GM15510 (cell line): Measurements from ENCODE around the gene SLC25A34.

ENCODE experiments used
- POLR2A ChIP-seq: IDR thresholded peaks from 3 replicates; pipeline ENCODE4 v1.6.1; 2011; ENCODE audit warnings: borderline replicate concordance; ENCODE audit not compliant: insufficient read length; ENCODE audit errors: extremely low read depth

SLC25A34 gene

GRCh38 chr1:15707239-15707925 lies 28.7 kb upstream of the SLC25A34 start:
- TF ChIP-seq POLR2A: no peak

- TF ChIP-seq POLR2A: no peak
Observed at GRCh38 chr1:15708486-15709137, 27.4 kb upstream of the SLC25A34 start.

- TF ChIP-seq POLR2A: no peak
Observed at GRCh38 chr1:15709226-15709625, 26.8 kb upstream of the SLC25A34 start.

GRCh38 chr1:15712168-15712567 lies 23.9 kb upstream of the SLC25A34 start:
- TF ChIP-seq POLR2A: no peak

GRCh38 chr1:15714406-15715136 lies 21.5 kb upstream of the SLC25A34 start:
- TF ChIP-seq POLR2A: no peak

- no peak for TF ChIP-seq POLR2A
Observed at GRCh38 chr1:15717418-15718125, 18.5 kb upstream of the SLC25A34 start.

GRCh38 chr1:15718199-15718601 lies 17.9 kb upstream of the SLC25A34 start:
- TF ChIP-seq POLR2A: no peak

- TF ChIP-seq POLR2A: no peak
Observed at GRCh38 chr1:15719381-15720120, 16.5 kb upstream of the SLC25A34 start.

GRCh38 chr1:15720861-15721260 lies 15.2 kb upstream of the SLC25A34 start:
- TF ChIP-seq POLR2A: no peak

GRCh38 chr1:15722411-15722810 lies 13.6 kb upstream of the SLC25A34 start:
- TF ChIP-seq POLR2A: no peak

GRCh38 chr1:15722836-15723532 lies 13.1 kb upstream of the SLC25A34 start:
- no peak for TF ChIP-seq POLR2A

GRCh38 chr1:15723631-15724246 lies 12.3 kb upstream of the SLC25A34 start:
- TF ChIP-seq POLR2A: no peak

- no peak for TF ChIP-seq POLR2A
Observed at GRCh38 chr1:15724949-15725880, 10.8 kb upstream of the SLC25A34 start.

- no peak for TF ChIP-seq POLR2A
Observed at GRCh38 chr1:15726508-15726907, 9.6 kb upstream of the SLC25A34 start.
